Stomach smooth muscle (tissue), 2 donors: ENCODE data around the gene CHP2.

Experiments used
- H3K27ac ChIP-seq: one replicate; pipeline ENCODE4 v1.7.0; 2013; ENCODE audit warnings: mild to moderate bottlenecking, low read length, inconsistent platforms
- H3K27me3 ChIP-seq, 2 donors: one replicate each; pipeline ENCODE4 v1.7.0; 2013; ENCODE audit warnings: low read length in 2 of 2; ENCODE audit not compliant: insufficient read depth in 2 of 2, control insufficient read depth in 1 of 2
- H3K36me3 ChIP-seq, 2 donors: one replicate each; pipeline ENCODE4 v1.7.0; 2013; ENCODE audit warnings: low read length in 2 of 2; ENCODE audit not compliant: control insufficient read depth in 2 of 2, insufficient read depth in 2 of 2
- H3K4me1 ChIP-seq: one replicate; pipeline ENCODE4 v1.7.0; 2013; ENCODE audit warnings: low read length; ENCODE audit not compliant: control insufficient read depth, insufficient read depth
- H3K4me3 ChIP-seq, 2 donors: one replicate each; pipeline ENCODE4 v1.7.0; 2013; ENCODE audit warnings: low read length in 2 of 2
- H3K9ac ChIP-seq, 2 donors: one replicate each; pipeline ENCODE4 v1.7.0; 2013; ENCODE audit warnings: low read length in 2 of 2, mild to moderate bottlenecking in 1 of 2
- H3K9me3 ChIP-seq, 2 donors: one replicate each; pipeline ENCODE4 v1.7.0; 2013; ENCODE audit warnings: low read length in 2 of 2; ENCODE audit not compliant: control insufficient read depth in 2 of 2
- donor health status: healthy.
- donor health status: Pancreatic carcinoma.

CHP2 gene

GRCh38 chr16:23807028-23807427 is 52.2 kb downstream of the CHP2 start:
- no peaks in the 10 kb centered on the region for H3K9me3 ChIP-seq
- no peak overlapping the region for H3K27ac ChIP-seq
- no peaks in the 10 kb centered on the region for H3K36me3 ChIP-seq
- H3K27me3 ChIP-seq: no peaks in the 10 kb centered on the region
- no peaks in the 10 kb centered on the region for H3K4me1 ChIP-seq
- no peak overlapping the region for H3K9ac ChIP-seq
- no peak overlapping the region for H3K4me3 ChIP-seq
